ENCODE data around the gene PLXNA4. TPM values are rescaled to one million over a fixed set of nuclear protein-coding genes. Genes with fewer than 3 reads are reported as not detected.

Gene PLXNA4
- total RNA-seq, 4 donors from 2014 or later: 5.1 to 7.0 (median 5.3) TPM

DNA sequence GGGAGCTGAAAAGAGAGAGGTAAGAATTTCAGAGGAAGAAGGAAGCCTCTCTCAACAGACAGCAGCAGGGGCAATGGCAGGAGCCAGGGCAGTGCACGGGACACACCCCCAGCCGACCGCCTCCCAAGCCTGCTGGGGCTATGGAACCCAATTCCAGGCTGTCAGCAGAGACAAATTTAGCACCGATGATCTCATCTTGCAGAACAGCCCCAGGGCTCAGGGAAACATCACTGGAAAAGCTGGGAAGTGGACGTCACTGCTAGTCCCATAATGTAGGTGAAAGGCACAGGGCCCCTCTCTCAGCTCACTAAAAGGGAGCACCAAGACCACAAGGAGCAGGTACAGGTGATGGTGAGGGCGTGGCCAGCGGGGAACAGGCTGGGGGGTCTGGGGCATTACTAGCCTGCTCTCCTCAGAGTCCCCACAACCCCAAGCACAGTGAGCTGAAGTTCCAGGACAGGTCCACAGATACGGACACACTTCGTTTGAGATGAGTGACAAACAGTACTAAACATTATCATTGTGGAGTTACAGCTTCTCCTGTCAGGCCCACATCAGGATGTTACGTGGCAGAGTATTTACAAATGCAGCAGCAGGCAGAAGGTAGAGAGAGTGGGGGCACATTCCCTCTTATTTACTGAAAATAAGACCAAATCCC, 103.7 kb downstream of the PLXNA4 start:
- peak in 1 of 2 donors; percentile 89 for DNase-seq (ENCODE audit: low spot score in 2 of 2)
- no peak for TF ChIP-seq POLR2A (IDR thresholded peaks at IDR 0.05)
- TF ChIP-seq, protein P1, sequence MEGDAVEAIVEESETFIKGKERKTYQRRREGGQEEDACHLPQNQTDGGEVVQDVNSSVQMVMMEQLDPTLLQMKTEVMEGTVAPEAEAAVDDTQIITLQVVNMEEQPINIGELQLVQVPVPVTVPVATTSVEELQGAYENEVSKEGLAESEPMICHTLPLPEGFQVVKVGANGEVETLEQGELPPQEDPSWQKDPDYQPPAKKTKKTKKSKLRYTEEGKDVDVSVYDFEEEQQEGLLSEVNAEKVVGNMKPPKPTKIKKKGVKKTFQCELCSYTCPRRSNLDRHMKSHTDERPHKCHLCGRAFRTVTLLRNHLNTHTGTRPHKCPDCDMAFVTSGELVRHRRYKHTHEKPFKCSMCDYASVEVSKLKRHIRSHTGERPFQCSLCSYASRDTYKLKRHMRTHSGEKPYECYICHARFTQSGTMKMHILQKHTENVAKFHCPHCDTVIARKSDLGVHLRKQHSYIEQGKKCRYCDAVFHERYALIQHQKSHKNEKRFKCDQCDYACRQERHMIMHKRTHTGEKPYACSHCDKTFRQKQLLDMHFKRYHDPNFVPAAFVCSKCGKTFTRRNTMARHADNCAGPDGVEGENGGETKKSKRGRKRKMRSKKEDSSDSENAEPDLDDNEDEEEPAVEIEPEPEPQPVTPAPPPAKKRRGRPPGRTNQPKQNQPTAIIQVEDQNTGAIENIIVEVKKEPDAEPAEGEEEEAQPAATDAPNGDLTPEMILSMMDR (IDR thresholded peaks at IDR 0.05): no peak
- intact Hi-C loops (cut with DNase I; ENCODE audit: low total_unique reads): no loop called here
- 38 to 40% methylated on average over 10 of the region's 10 CpGs for WGBS, 2 donors
- H3K4me3 ChIP-seq (ENCODE audit: low read depth, poor library complexity, severe bottlenecking): no peak overlapping the region

- no peak for DNase-seq (ENCODE audit: low spot score in 2 of 2)
- TF ChIP-seq, protein P1 (IDR thresholded peaks at IDR 0.05): no peak
- no peak for TF ChIP-seq POLR2A (IDR thresholded peaks at IDR 0.05)
- H3K4me3 ChIP-seq (ENCODE audit: low read depth, poor library complexity, severe bottlenecking): no peak overlapping the region
- intact Hi-C loops (cut with DNase I; ENCODE audit: low total_unique reads): no loop called here
- WGBS, 2 donors: 81 to 88% methylated on average over 6 of the region's 6 CpGs
Measured at GRCh38 chr7:132471515-132471914, 104.8 kb downstream of the PLXNA4 start.

GRCh38 chr7:132469681-132470080, 106.6 kb downstream of the PLXNA4 start:
- no peak overlapping the region for H3K4me3 ChIP-seq (ENCODE audit: low read depth, poor library complexity, severe bottlenecking)
- intact Hi-C loops (cut with DNase I; ENCODE audit: low total_unique reads): no loop called here
- 79 to 90% methylated on average over 4 of the region's 4 CpGs for WGBS, 2 donors
- TF ChIP-seq POLR2A (IDR thresholded peaks at IDR 0.05): no peak
- TF ChIP-seq, protein P1 (IDR thresholded peaks at IDR 0.05): no peak
- DNase-seq (ENCODE audit: low spot score in 2 of 2): no peak

GRCh38 chr7:132469264-132469663, 107.0 kb downstream of the PLXNA4 start:
- no peak overlapping the region for H3K4me3 ChIP-seq (ENCODE audit: low read depth, poor library complexity, severe bottlenecking)
- DNase-seq (ENCODE audit: low spot score in 2 of 2): no peak
- TF ChIP-seq POLR2A (IDR thresholded peaks at IDR 0.05): no peak
- TF ChIP-seq, protein P1 (IDR thresholded peaks at IDR 0.05): no peak
- WGBS, 2 donors: 0 to 87% methylated on average over 1 of the region's 1 CpG
- intact Hi-C loops (cut with DNase I; ENCODE audit: low total_unique reads): no loop called here

- intact Hi-C loops (cut with DNase I; ENCODE audit: low total_unique reads): no loop called here
- WGBS, 2 donors: 79 to 80% methylated on average over 6 of the region's 6 CpGs
- H3K4me3 ChIP-seq (ENCODE audit: low read depth, poor library complexity, severe bottlenecking): no peak overlapping the region
- no peak for DNase-seq (ENCODE audit: low spot score in 2 of 2)
- TF ChIP-seq, protein P1 (IDR thresholded peaks at IDR 0.05): no peak
- no peak for TF ChIP-seq POLR2A (IDR thresholded peaks at IDR 0.05)
Measured at GRCh38 chr7:132466367-132466766, 109.9 kb downstream of the PLXNA4 start.

- H3K4me3 ChIP-seq (ENCODE audit: low read depth, poor library complexity, severe bottlenecking): no peak overlapping the region
- WGBS, 2 donors: 74 to 81% methylated on average over 4 of the region's 4 CpGs
- intact Hi-C loops (cut with DNase I; ENCODE audit: low total_unique reads): no loop called here
- no peak for DNase-seq (ENCODE audit: low spot score in 2 of 2)
- TF ChIP-seq, protein P1 (IDR thresholded peaks at IDR 0.05): no peak
- no peak for TF ChIP-seq POLR2A (IDR thresholded peaks at IDR 0.05)
Measured at GRCh38 chr7:132465516-132465915, 110.8 kb downstream of the PLXNA4 start.

All from lower leg skin (tissue), 4 donors.